H1 (cell line): ENCODE measurements around the gene NDNF. TPM values are rescaled to one million over a fixed set of nuclear protein-coding genes. Genes with fewer than 3 reads are reported as not detected.

Experiments
- CTCF ChIA-PET: fragments of 300-600 bp; sonication (Branson Sonifier 250); formaldehyde crosslinking; loops from one replicate; lab custom pipeline; 2021; ENCODE audit not compliant: partially characterized antibody; lab: Charles Lee
- POLR2A ChIA-PET: fragments of 300-600 bp; sonication (Branson Sonifier 250); formaldehyde crosslinking; loops from one replicate; lab custom pipeline; 2021; ENCODE audit warnings: inconsistent platforms; ENCODE audit not compliant: partially characterized antibody; lab: Charles Lee
- DNase-seq, 2 experiments: peaks; one replicate each; pipeline versions ENCODE4 v3.0.0 to v3.0.0-alpha.2; 2010 to 2022; ENCODE audit warnings: low spot score in 2 of 2, low read depth in 1 of 2, mixed read lengths in 1 of 2
- FAIRE-seq: peaks from 2 replicates; lab custom pipeline; 2011; peaks lifted over from hg19 to GRCh38; lab: Jason Lieb, UNC
- H2AFZ ChIP-seq: 2 replicates; pipeline ENCODE4 v1.8.1; 2012; ENCODE audit warnings: low read length, inconsistent platforms
- H2AK5ac ChIP-seq: 2 replicates; pipeline ENCODE4 v1.6.1; 2013; ENCODE audit warnings: low read depth, low read length
- H2BK120ac ChIP-seq: replicated peaks from 2 replicates; pipeline ENCODE3; 2013; ENCODE audit warnings: low read depth, low read length, inconsistent platforms
- H2BK12ac ChIP-seq: 2 replicates; pipeline ENCODE4 v1.6.1; 2013; ENCODE audit warnings: low read depth, low read length
- H2BK15ac ChIP-seq: 2 replicates; pipeline ENCODE4 v1.6.1; 2013; ENCODE audit warnings: low read length
- H2BK20ac ChIP-seq: 2 replicates; pipeline ENCODE4 v1.6.1; 2013; ENCODE audit warnings: low read length
- H2BK5ac ChIP-seq: 2 replicates; pipeline ENCODE4 v1.6.1; 2013; ENCODE audit warnings: low read depth, low read length
- H3K14ac ChIP-seq: 2 replicates; pipeline ENCODE4 v1.6.1; 2013; ENCODE audit warnings: inconsistent platforms; ENCODE audit not compliant: insufficient read length
- H3K18ac ChIP-seq: 2 replicates; pipeline ENCODE4 v1.6.1; 2013; ENCODE audit warnings: low read length; ENCODE audit errors: extremely low read depth
- H3K23ac ChIP-seq: 2 replicates; pipeline ENCODE4 v1.6.1; 2013; ENCODE audit warnings: inconsistent platforms; ENCODE audit not compliant: insufficient read length
- H3K23me2 ChIP-seq: 2 replicates; pipeline ENCODE4 v1.6.1; 2013; ENCODE audit warnings: low read depth, low read length
- H3K27ac ChIP-seq: 2 replicates; pipeline ENCODE4 v1.6.1; 2011; ENCODE audit warnings: low read depth, low read length, inconsistent platforms
- H3K27me3 ChIP-seq, 4 experiments: replicated peaks in 1 of 4; 1 replicate in 1 of 4; 2 replicates in 3 of 4; pipeline versions ENCODE4 v1.6.1 to v1.8.1; 2011 to 2013; ENCODE audit warnings: low read length in 3 of 4, mild to moderate bottlenecking in 3 of 4, inconsistent platforms in 2 of 4, mixed read lengths in 2 of 4, moderate library complexity in 1 of 4; ENCODE audit not compliant: control insufficient read depth in 3 of 4, insufficient read depth in 3 of 4; ENCODE audit errors: extremely low read depth in 1 of 4
- H3K36me3 ChIP-seq, 4 experiments: 2 replicates each; pipeline versions ENCODE4 v1.6.1 to v1.8.1; 2011 to 2013; ENCODE audit warnings: mild to moderate bottlenecking in 4 of 4, low read length in 3 of 4, moderate library complexity in 2 of 4, control low read depth in 1 of 4, inconsistent platforms in 1 of 4; ENCODE audit not compliant: insufficient read depth in 4 of 4, control insufficient read depth in 2 of 4
- H3K4ac ChIP-seq: replicated peaks from 2 replicates; pipeline ENCODE3; 2013; ENCODE audit warnings: low read length, low read depth, mixed read lengths, inconsistent platforms; ENCODE audit not compliant: insufficient read length
- H3K4me1 ChIP-seq, 4 experiments: replicated peaks in 1 of 4; 1 replicate in 1 of 4; 2 replicates in 3 of 4; pipeline versions ENCODE4 v1.6.1 to v1.8.1; 2011 to 2013; ENCODE audit warnings: low read length in 3 of 4, inconsistent platforms in 2 of 4, mixed read lengths in 1 of 4; ENCODE audit not compliant: insufficient read depth in 4 of 4, control insufficient read depth in 3 of 4
- H3K4me2 ChIP-seq, 2 experiments: 2 replicates each; pipeline versions ENCODE4 v1.6.1 to v1.8.1; 2011 to 2013; ENCODE audit warnings: low read depth in 2 of 2, low read length in 2 of 2, control low read depth in 1 of 2, inconsistent platforms in 1 of 2, mild to moderate bottlenecking in 1 of 2; ENCODE audit not compliant: insufficient read depth in 1 of 2
- H3K4me3 ChIP-seq, 4 experiments: fragments of 200-600, 300-600 bp in 1 of 4; sonication (generic), shearing (Covaris generic), sonication (Bioruptor Twin) in 1 of 4; 2 replicates each; pipeline versions ENCODE4 v1.5.1 to v1.8.1; 2011 to 2016; ENCODE audit warnings: low read length in 4 of 4, low read depth in 3 of 4, control low read depth in 2 of 4, inconsistent platforms in 2 of 4, mild to moderate bottlenecking in 2 of 4, mixed read lengths in 1 of 4, moderate library complexity in 1 of 4; ENCODE audit not compliant: insufficient read depth in 2 of 4; ENCODE audit errors: extremely low read depth in 1 of 4
- H3K56ac ChIP-seq: replicated peaks from 2 replicates; pipeline ENCODE3; 2013; ENCODE audit warnings: low read depth, mild to moderate bottlenecking, mixed read lengths, low read length, inconsistent platforms; ENCODE audit not compliant: insufficient read length
- H3K79me1 ChIP-seq: 2 replicates; pipeline ENCODE4 v1.6.1; 2013; ENCODE audit warnings: low read depth, low read length, control low read depth
- H3K79me2 ChIP-seq, 2 experiments: 2 replicates each; pipeline versions ENCODE4 v1.6.1 to v1.8.1; 2012 to 2013; ENCODE audit warnings: low read length in 2 of 2, mild to moderate bottlenecking in 2 of 2, inconsistent platforms in 1 of 2; ENCODE audit not compliant: insufficient read depth in 2 of 2, control insufficient read depth in 1 of 2
- H3K9ac ChIP-seq, 4 experiments: replicated peaks in 1 of 4; 1 replicate in 1 of 4; 2 replicates in 3 of 4; pipeline versions ENCODE4 v1.6.1 to v1.8.1; 2011 to 2013; ENCODE audit warnings: low read depth in 3 of 4, low read length in 3 of 4, control low read depth in 2 of 4, mild to moderate bottlenecking in 2 of 4, moderate library complexity in 2 of 4, inconsistent platforms in 1 of 4; ENCODE audit errors: extremely low read depth in 1 of 4
- H3K9me3 ChIP-seq, 2 experiments: 2 replicates each; pipeline versions ENCODE4 v1.6.1 to v1.8.1; 2012 to 2013; ENCODE audit warnings: mild to moderate bottlenecking in 2 of 2, moderate library complexity in 2 of 2, control low read depth in 1 of 2, inconsistent platforms in 1 of 2, low read depth in 1 of 2, low read length in 1 of 2, mixed read lengths in 1 of 2; ENCODE audit not compliant: insufficient read depth in 2 of 2
- H4K20me1 ChIP-seq, 2 experiments: replicated peaks in 1 of 2; 2 replicates each; pipeline versions ENCODE3 to v1.8.1; 2011 to 2013; ENCODE audit warnings: inconsistent platforms in 2 of 2, low read length in 2 of 2, mild to moderate bottlenecking in 1 of 2; ENCODE audit not compliant: insufficient read depth in 2 of 2, control insufficient read depth in 1 of 2
- H4K5ac ChIP-seq: 2 replicates; pipeline ENCODE4 v1.6.1; 2013; ENCODE audit warnings: low read length, low read depth, mixed read lengths, inconsistent platforms; ENCODE audit not compliant: insufficient read length
- H4K8ac ChIP-seq: 2 replicates; pipeline ENCODE4 v1.8.0; 2013; ENCODE audit warnings: mild to moderate bottlenecking, moderate library complexity, low read length, inconsistent platforms; ENCODE audit not compliant: insufficient read depth; ENCODE audit errors: extremely low read depth
- H4K91ac ChIP-seq: replicated peaks from 2 replicates; pipeline ENCODE3; 2013; ENCODE audit warnings: low read length, mixed read lengths, inconsistent platforms; ENCODE audit not compliant: insufficient read length
- BRCA1 ChIP-seq: IDR thresholded peaks from 2 replicates; pipeline ENCODE4 v1.6.1; 2012; ENCODE audit warnings: low read depth, low read length, improper control_type of control experiment
- CHD1 ChIP-seq: IDR thresholded peaks from 2 replicates; pipeline ENCODE4 v1.6.1; 2012; ENCODE audit warnings: low read depth, low read length, improper control_type of control experiment
- HDAC2 ChIP-seq, 2 experiments: fragments of 300-600 bp in 1 of 2; sonication (generic) in 1 of 2; IDR thresholded peaks; 2 replicates each; pipeline ENCODE4 v1.6.1; 2011 to 2012; ENCODE audit warnings: low read depth in 2 of 2, low read length in 2 of 2, mild to moderate bottlenecking in 2 of 2, moderate library complexity in 2 of 2, borderline replicate concordance in 1 of 2, inconsistent platforms in 1 of 2
- HDAC6 ChIP-seq: IDR thresholded peaks from one replicate; pipeline ENCODE4 v1.7.1; 2012; ENCODE audit warnings: low read depth, mild to moderate bottlenecking, inconsistent platforms, low read length, moderate library complexity
- JUND ChIP-seq: IDR thresholded peaks from 2 replicates; pipeline ENCODE4 v1.6.1; 2011; ENCODE audit warnings: mild to moderate bottlenecking, improper control_type of control experiment, low read length
- KDM1A ChIP-seq: fragments of 200-600, 300-600 bp; sonication (generic); IDR thresholded peaks from 2 replicates; pipeline ENCODE4 v1.7.1; 2016; ENCODE audit warnings: mild to moderate bottlenecking, low read length, borderline replicate concordance
- RNF2 ChIP-seq: fragments of 200-900, 300-1000 bp; sonication (generic); IDR thresholded peaks from 2 replicates; pipeline ENCODE4 v1.7.1; 2016; ENCODE audit warnings: borderline replicate concordance, low read depth, mild to moderate bottlenecking, antibody characterized with exemption, low read length; ENCODE audit not compliant: poor library complexity, severe bottlenecking; ENCODE audit errors: missing control alignments
- RXRA ChIP-seq: IDR thresholded peaks from 2 replicates; pipeline ENCODE4 v1.6.1; 2011; ENCODE audit warnings: low read depth, mild to moderate bottlenecking, low read length, moderate library complexity; ENCODE audit not compliant: insufficient read depth
- SIRT6 ChIP-seq: IDR thresholded peaks from one replicate; pipeline ENCODE4 v1.7.1; 2012; ENCODE audit warnings: low read length, inconsistent platforms
- YY1 ChIP-seq: IDR thresholded peaks from 2 replicates; pipeline ENCODE4 v1.6.1; 2011; ENCODE audit warnings: low read depth, mild to moderate bottlenecking, low read length
- WGBS, 2 experiments: shearing (Covaris generic) in 1 of 2; methylation state at CpG; one replicate each; pipeline versions ENCODE4 v1.1.6 to v1.1.7; 2013 to 2015; ENCODE audit warnings: low lambda C conversion rate in 2 of 2, mixed read lengths in 2 of 2, inconsistent platforms in 1 of 2, low coverage in 1 of 2, missing lambda C conversion rate in 1 of 2; ENCODE audit not compliant: insufficient replicate concordance in 2 of 2, insufficient coverage in 1 of 2, insufficient read length in 1 of 2; ENCODE audit errors: extremely low coverage in 1 of 2, missing lambda C conversion rate in 1 of 2; 5-methylcytosine and 5-hydroxymethylcytosine counted together
- polyA plus RNA-seq, 7 experiments: library from polyadenylated mRNA; depleted of rRNA in 3 of 7; stranded (reverse) in 5 of 7; unstranded in 2 of 7; fragments of >200 nt in 5 of 7; fragments of 200-250 nt in 2 of 7; gene quantifications; 1 replicate in 5 of 7; 2 replicates in 1 of 7; 4 replicates in 1 of 7; pipeline versions ENCODE4 v1.2.1 to v1.2.3, GENCODE V29; 2011 to 2013; ENCODE audit warnings: missing spikeins in 2 of 7, mixed read lengths in 2 of 7
- total RNA-seq: library from RNA; stranded (reverse); fragmentation: NEBNext Ultra II Directional; extraction: Animal tissue kit (Norgen Biotek cat#: 25700); gene quantifications from 2 replicates; pipeline ENCODE4 v1.2.1, GENCODE V29; 2021
- TF ChIP-seq, protein P1 (sequence below): IDR thresholded peaks from 2 replicates; pipeline ENCODE4 v1.6.1; 2011; ENCODE audit warnings: low read length, improper control_type of control experiment
- TF ChIP-seq, protein P2 (sequence below): IDR thresholded peaks from 2 replicates; pipeline ENCODE4 v1.6.1; 2012; ENCODE audit warnings: inconsistent platforms

The NDNF gene
- total and polyA plus RNA-seq, 2 of the 8 experiments (the other 6 are each of a cell fraction or from before 2014, with no cell fraction given): 0.70 to 1.6 TPM

DNA sequence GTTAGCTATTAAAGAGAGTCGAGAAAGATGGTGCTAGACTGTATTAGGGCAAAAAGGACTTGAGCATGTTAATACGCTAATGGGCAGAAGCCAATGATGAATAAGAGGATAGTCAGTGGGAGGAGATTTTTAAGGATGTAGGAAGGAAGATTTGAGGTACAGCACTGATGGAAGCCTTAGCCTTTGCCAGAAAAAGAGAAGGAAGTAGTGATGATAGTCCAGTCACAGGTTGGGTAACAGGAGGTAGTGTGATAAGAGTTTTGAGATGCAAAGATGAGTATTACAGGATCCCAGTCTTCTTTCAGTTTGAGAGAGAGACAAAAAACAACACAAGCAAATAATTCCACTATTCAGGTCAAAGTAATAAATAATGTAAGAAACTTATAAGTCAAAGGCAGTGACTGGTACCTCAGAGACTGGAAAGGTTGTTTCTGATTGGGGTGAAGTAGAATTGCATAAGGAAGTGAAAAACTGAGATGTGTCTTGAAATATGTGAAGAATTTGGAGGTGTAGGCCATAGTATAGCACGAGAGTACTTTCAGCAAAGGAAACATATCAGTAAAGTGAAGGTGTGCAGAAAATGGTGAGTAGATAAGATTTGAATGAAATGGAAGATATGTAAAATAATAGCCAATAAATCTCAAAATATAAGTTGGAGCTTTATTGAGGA lies 22.1 kb upstream of the NDNF start:
- ChIA-PET CTCF (interaction anchor here (0.8 to 1.8 kb wide), 3 partner anchors 8 to 948 kb away, joined by 3 to 9 read pairs (median 3); no protein-coding TSS in a partner anchor), POLR2A (no interaction called here)
- Histone ChIP-seq H3K14ac (no peak overlapping the region), H2BK20ac (no peak overlapping the region), H3K4me3 (no peak overlapping the region), H3K79me2 (no peaks in the 10 kb centered on the region), H2AK5ac (no peak overlapping the region), H4K8ac (no peak overlapping the region), H4K20me1 (no peaks in the 10 kb centered on the region), H4K5ac (no peak overlapping the region), H2BK15ac (no peak overlapping the region), H3K9ac (no peak overlapping the region), H3K23me2 (no peaks in the 10 kb centered on the region), H3K56ac (no peak overlapping the region), H2BK12ac (no peak overlapping the region), H3K27ac (no peak overlapping the region), H3K4me2 (no peak overlapping the region), H2BK5ac (no peak overlapping the region), H3K79me1 (no peaks in the 10 kb centered on the region), H3K9me3 (no peaks in the 10 kb centered on the region), H4K91ac (no peak overlapping the region), H2BK120ac (no peak overlapping the region), H3K4me1 (no peaks in the 10 kb centered on the region), H3K23ac (no peak overlapping the region), H3K36me3 (no peaks in the 10 kb centered on the region), H3K4ac (no peak overlapping the region), H3K27me3 (no peaks in the 10 kb centered on the region), H3K18ac (no peak overlapping the region), H2AFZ (no peak overlapping the region)
- FAIRE-seq: no peak
- no peak for DNase-seq
- 79% methylated on average over 3 of the region's 3 CpGs; no CpG with 5 or more reads in 1 of the 2 experiments for WGBS, 2 experiments
- no peak for TF ChIP-seq RNF2
- TF ChIP-seq, protein P1, sequence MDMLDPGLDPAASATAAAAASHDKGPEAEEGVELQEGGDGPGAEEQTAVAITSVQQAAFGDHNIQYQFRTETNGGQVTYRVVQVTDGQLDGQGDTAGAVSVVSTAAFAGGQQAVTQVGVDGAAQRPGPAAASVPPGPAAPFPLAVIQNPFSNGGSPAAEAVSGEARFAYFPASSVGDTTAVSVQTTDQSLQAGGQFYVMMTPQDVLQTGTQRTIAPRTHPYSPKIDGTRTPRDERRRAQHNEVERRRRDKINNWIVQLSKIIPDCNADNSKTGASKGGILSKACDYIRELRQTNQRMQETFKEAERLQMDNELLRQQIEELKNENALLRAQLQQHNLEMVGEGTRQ: no peak
- no peak for TF ChIP-seq KDM1A
- no peak for TF ChIP-seq HDAC2 (IDR thresholded peaks at IDR 0.05; ENCODE audit: borderline replicate concordance in 1 of 2, low read depth in 2 of 2, low read length in 2 of 2)
- TF ChIP-seq RXRA: no peak
- TF ChIP-seq BRCA1: no peak
- no peak for TF ChIP-seq HDAC6
- no peak for TF ChIP-seq JUND
- TF ChIP-seq, protein P2, sequence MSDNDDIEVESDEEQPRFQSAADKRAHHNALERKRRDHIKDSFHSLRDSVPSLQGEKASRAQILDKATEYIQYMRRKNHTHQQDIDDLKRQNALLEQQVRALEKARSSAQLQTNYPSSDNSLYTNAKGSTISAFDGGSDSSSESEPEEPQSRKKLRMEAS: no peak
- TF ChIP-seq YY1: no peak
- no peak for TF ChIP-seq SIRT6
- no peak for TF ChIP-seq CHD1
